PC-3 (cell line): ENCODE results near the gene TOMM7. TPM values are rescaled to one million over a fixed set of nuclear protein-coding genes. Genes with fewer than 3 reads are reported as not detected.

ENCODE experiments used
- ATAC-seq: fragments of 200-7000 bp; cut with Tn5 transposase; 2 replicates; pipeline ENCODE4 v1.9.1; 2020; ENCODE audit warnings: mild to moderate bottlenecking, moderate library complexity
- BruUV-seq: library from RNA; stranded (reverse); fragments of 400-500 nt; replicated peaks from 2 replicates; lab custom pipeline; 2021; lab: Mats Ljungman, UMichigan
- CTCF ChIA-PET: fragments of 300-600 bp; sonication (Branson Sonifier 250); formaldehyde crosslinking; loops from one replicate; lab custom pipeline; 2022; ENCODE audit warnings: antibody characterized with exemption; lab: Charles Lee
- POLR2A ChIA-PET: fragments of 300-600 bp; sonication (Branson Sonifier 250); formaldehyde crosslinking; loops from one replicate; lab custom pipeline; 2022; ENCODE audit warnings: antibody characterized with exemption; ENCODE audit not compliant: unreplicated experiment; lab: Charles Lee
- DNase-seq: peaks from one replicate; pipeline ENCODE4 v3.0.0-alpha.2; 2015
- H2AFZ ChIP-seq: fragments of 300-600 bp; sonication (generic); 2 replicates; pipeline ENCODE4 v1.6.0; 2016; ENCODE audit warnings: antibody characterized with exemption, low read length
- H3F3A ChIP-seq: fragments of 300-600 bp; sonication (generic); one replicate; pipeline ENCODE4 v1.6.0; 2017; ENCODE audit warnings: antibody characterized with exemption, low read length, control low read depth, mild to moderate bottlenecking; ENCODE audit not compliant: unreplicated experiment
- H3K27ac ChIP-seq: fragments of 300-600 bp; sonication (generic); 2 replicates; pipeline ENCODE4 v1.5.1; 2016; ENCODE audit warnings: mild to moderate bottlenecking, low read length
- H3K27me3 ChIP-seq: fragments of 300-600 bp; sonication (generic); 2 replicates; pipeline ENCODE4 v1.6.1; 2016; ENCODE audit warnings: low read length, mixed read lengths
- H3K36me3 ChIP-seq: fragments of 300-600 bp; sonication (generic); 2 replicates; pipeline ENCODE4 v1.6.1; 2016; ENCODE audit warnings: low read depth, mixed run types, low read length, mixed read lengths
- H3K4me1 ChIP-seq: fragments of 300-600 bp; sonication (generic); 2 replicates; pipeline ENCODE4 v1.5.1; 2016; ENCODE audit warnings: low read length; ENCODE audit not compliant: insufficient read depth
- H3K4me2 ChIP-seq: fragments of 300-600 bp; sonication (generic); 2 replicates; pipeline ENCODE4 v1.6.0; 2016; ENCODE audit warnings: low read length
- H3K4me3 ChIP-seq: fragments of 300-600 bp; sonication (generic); 2 replicates; pipeline ENCODE4 v1.5.1; 2016; ENCODE audit warnings: mild to moderate bottlenecking, low read length, mixed read lengths
- H3K79me2 ChIP-seq: fragments of 300-600 bp; sonication (generic); 2 replicates; pipeline ENCODE4 v1.6.1; 2017; ENCODE audit warnings: low read length, mixed read lengths
- H3K9ac ChIP-seq: fragments of 300-600 bp; sonication (generic); 2 replicates; pipeline ENCODE4 v1.6.0; 2016; ENCODE audit warnings: mild to moderate bottlenecking, low read length
- H3K9me2 ChIP-seq: fragments of 300-600 bp; sonication (generic); replicated peaks from 2 replicates; pipeline ENCODE4 v1.6.1; 2016; ENCODE audit warnings: mixed run types, low read length, mixed read lengths
- H3K9me3 ChIP-seq: fragments of 300-600 bp; sonication (generic); 2 replicates; pipeline ENCODE4 v1.6.1; 2016; ENCODE audit warnings: low read length, mixed read lengths
- H4K20me1 ChIP-seq: fragments of 300-600 bp; sonication (generic); 2 replicates; pipeline ENCODE4 v1.6.1; 2016; ENCODE audit warnings: low read length, mixed read lengths
- CTCF ChIP-seq: fragments of 300-600 bp; sonication (generic); conservative IDR thresholded peaks from 2 replicates; pipeline ENCODE4 v1.5.1; 2017; ENCODE audit warnings: antibody characterized with exemption, low read depth, mild to moderate bottlenecking, low read length
- EZH2 ChIP-seq: fragments of 300-600 bp; sonication (generic); IDR thresholded peaks from one replicate; pipeline ENCODE4 v1.6.1; 2017; ENCODE audit warnings: antibody characterized with exemption, mild to moderate bottlenecking, low read length; ENCODE audit not compliant: unreplicated experiment
- EZH2phosphoT487 ChIP-seq: fragments of 300-600 bp; sonication (generic); IDR thresholded peaks from 2 replicates; pipeline ENCODE4 v1.6.1; 2018; ENCODE audit warnings: mild to moderate bottlenecking, antibody characterized with exemption, low read length, borderline replicate concordance
- intact Hi-C: fragments of 100-400 bp; cut with micrococcal nuclease; formaldehyde crosslinking; loops from 2 replicates; pipeline ENCODE4 v1.9.0; 2023
- total RNA-seq: library from RNA; depleted of rRNA; stranded (reverse); fragments of >200 nt; gene quantifications from 2 replicates; pipeline ENCODE4 v1.2.3, GENCODE V29; 2014

TOMM7 gene
- total RNA-seq, 1 experiment from 2014 or later: 151 TPM

DNA sequence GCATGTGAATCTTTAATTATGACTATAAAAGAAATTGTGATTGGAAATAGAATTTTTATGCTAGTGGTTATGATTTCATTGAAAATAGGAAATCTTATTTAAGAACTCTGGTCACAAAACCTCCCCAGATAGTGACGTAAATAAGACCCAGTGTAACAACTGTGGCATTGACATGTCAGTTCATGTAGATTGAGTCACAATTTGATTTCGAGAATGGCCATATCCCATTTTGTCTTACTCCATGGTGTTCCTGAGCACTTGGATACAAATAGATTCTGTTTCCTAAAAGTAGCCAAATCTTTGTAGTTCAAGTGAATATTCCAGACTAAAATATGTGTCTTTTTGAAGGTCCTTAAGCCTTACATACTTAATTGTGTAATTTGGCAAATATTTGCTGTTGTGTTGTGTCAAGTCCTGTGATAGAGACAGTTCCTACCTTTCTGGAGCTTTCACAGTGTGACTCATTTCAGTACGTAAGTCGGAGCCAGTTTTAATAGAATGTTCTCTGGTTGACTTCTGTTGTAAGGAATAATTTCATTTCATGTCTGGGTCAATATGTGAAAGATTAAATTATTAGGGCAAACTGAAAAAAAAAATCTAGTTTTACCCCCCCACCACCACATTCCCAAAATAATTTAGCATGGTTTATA is 37.1 kb upstream of the TOMM7 start:
- TF ChIP-seq EZH2 (no peak), CTCF (no peak), EZH2phosphoT487 (no peak)
- intact Hi-C loops: loop anchor here (10.0 kb wide), 1 partner anchor 295 kb away; no protein-coding TSS in a partner anchor
- peak overlapping the region; percentile 49 for H3K9ac ChIP-seq
- H3K4me1 ChIP-seq: peaks cover 47% of the 10 kb centered on the region
- H3K36me3 ChIP-seq: peaks cover 25% of the 10 kb centered on the region
- H3K9me3 ChIP-seq: no peaks in the 10 kb centered on the region
- ATAC-seq (peak; percentile 14; the same call in 1 of the 2 replicates), DNase-seq (peak; percentile 38)
- peaks cover 21% of the 10 kb centered on the region for H3K79me2 ChIP-seq
- BruUV-seq: no TSS peak
- ChIA-PET POLR2A (interaction anchor here (0.8 kb wide), 1 partner anchor 1842 kb away, joined by 8 read pairs; no protein-coding TSS in a partner anchor), CTCF (no interaction called here)
- H3K27me3 ChIP-seq: no peaks in the 10 kb centered on the region
- peak overlapping the region; percentile 67 for H3K4me2 ChIP-seq
- H4K20me1 ChIP-seq: no peaks in the 10 kb centered on the region
- peaks cover 4% of the 10 kb centered on the region for H3F3A ChIP-seq
- H2AFZ ChIP-seq: no peak overlapping the region
- H3K4me3 ChIP-seq: no peak overlapping the region
- no peaks in the 10 kb centered on the region for H3K9me2 ChIP-seq
- peak overlapping the region; percentile 95 for H3K27ac ChIP-seq

GRCh38 chr7:22858640-22859561 is 36.3 kb upstream of the TOMM7 start:
- H3K27me3 ChIP-seq: no peaks in the 10 kb centered on the region
- H3K79me2 ChIP-seq: peaks cover 26% of the 10 kb centered on the region
- DNase-seq: peak; percentile 85
- H3K36me3 ChIP-seq: peaks cover 25% of the 10 kb centered on the region
- H3K4me2 ChIP-seq: peak overlapping the region; percentile 67
- TF ChIP-seq CTCF: no peak
- TF ChIP-seq EZH2phosphoT487: no peak
- TF ChIP-seq EZH2: no peak
- H3K9ac ChIP-seq: peak overlapping the region; percentile 49
- intact Hi-C loops: loop anchor here (10.0 kb wide), 1 partner anchor 294 kb away; no protein-coding TSS in a partner anchor
- POLR2A ChIA-PET: no interaction called here
- CTCF ChIA-PET: no interaction called here
- H3K9me3 ChIP-seq: no peaks in the 10 kb centered on the region
- no peaks in the 10 kb centered on the region for H4K20me1 ChIP-seq
- H3K4me3 ChIP-seq: peak overlapping the region; percentile 30; the same call in 1 of the 2 replicates
- ATAC-seq: peak; percentile 50
- no TSS peak for BruUV-seq
- no peaks in the 10 kb centered on the region for H3K9me2 ChIP-seq
- no peak overlapping the region for H2AFZ ChIP-seq
- peaks cover 47% of the 10 kb centered on the region for H3K4me1 ChIP-seq
- H3F3A ChIP-seq: peaks cover 4% of the 10 kb centered on the region
- peak overlapping the region; percentile 95 for H3K27ac ChIP-seq
